ENCODE data around the gene AMDHD2.

The AMDHD2 gene

DNA sequence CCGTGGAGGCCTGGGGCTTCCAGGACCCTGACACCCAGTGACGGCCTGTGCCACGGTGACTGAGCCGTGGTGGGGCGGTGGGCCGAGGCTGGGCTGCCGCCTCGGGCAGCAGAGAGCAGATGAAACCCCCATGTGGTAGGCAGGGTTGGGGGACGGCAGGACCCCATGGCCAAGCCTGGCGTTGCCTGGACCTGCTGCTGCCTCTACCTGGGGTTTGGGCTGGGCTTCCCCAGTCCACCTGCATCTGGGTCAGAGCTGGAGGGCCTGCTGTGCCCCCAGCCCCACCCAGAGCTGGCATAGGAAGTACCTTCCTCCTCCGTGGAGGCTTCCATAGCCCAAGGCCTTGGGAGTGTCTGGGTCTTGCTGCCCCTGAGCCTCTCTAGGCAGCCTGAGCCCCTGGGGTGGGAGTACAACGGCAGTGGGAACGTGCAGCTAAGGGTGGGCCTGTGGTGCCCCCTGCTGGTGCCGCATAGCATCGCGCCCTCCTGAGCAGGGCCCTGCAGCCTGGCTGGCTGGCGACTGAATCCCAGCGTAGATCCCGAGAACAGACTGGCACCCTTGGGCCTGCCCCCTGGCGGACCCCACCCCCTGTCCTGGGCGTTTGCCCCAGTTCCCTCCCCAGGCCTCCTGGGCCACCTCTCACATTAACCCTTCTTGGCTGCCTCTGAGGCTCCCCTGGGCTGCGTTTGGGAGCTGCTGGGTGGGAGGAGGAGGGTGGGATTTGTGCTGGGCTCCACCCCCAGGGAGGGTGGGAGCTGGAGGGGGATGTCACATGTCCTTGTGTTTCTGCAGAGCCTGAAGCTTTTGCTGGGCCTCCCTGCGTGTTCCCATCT, 19.0 kb upstream of the AMDHD2 start (continued):
- TF ChIP-seq, protein P1, sequence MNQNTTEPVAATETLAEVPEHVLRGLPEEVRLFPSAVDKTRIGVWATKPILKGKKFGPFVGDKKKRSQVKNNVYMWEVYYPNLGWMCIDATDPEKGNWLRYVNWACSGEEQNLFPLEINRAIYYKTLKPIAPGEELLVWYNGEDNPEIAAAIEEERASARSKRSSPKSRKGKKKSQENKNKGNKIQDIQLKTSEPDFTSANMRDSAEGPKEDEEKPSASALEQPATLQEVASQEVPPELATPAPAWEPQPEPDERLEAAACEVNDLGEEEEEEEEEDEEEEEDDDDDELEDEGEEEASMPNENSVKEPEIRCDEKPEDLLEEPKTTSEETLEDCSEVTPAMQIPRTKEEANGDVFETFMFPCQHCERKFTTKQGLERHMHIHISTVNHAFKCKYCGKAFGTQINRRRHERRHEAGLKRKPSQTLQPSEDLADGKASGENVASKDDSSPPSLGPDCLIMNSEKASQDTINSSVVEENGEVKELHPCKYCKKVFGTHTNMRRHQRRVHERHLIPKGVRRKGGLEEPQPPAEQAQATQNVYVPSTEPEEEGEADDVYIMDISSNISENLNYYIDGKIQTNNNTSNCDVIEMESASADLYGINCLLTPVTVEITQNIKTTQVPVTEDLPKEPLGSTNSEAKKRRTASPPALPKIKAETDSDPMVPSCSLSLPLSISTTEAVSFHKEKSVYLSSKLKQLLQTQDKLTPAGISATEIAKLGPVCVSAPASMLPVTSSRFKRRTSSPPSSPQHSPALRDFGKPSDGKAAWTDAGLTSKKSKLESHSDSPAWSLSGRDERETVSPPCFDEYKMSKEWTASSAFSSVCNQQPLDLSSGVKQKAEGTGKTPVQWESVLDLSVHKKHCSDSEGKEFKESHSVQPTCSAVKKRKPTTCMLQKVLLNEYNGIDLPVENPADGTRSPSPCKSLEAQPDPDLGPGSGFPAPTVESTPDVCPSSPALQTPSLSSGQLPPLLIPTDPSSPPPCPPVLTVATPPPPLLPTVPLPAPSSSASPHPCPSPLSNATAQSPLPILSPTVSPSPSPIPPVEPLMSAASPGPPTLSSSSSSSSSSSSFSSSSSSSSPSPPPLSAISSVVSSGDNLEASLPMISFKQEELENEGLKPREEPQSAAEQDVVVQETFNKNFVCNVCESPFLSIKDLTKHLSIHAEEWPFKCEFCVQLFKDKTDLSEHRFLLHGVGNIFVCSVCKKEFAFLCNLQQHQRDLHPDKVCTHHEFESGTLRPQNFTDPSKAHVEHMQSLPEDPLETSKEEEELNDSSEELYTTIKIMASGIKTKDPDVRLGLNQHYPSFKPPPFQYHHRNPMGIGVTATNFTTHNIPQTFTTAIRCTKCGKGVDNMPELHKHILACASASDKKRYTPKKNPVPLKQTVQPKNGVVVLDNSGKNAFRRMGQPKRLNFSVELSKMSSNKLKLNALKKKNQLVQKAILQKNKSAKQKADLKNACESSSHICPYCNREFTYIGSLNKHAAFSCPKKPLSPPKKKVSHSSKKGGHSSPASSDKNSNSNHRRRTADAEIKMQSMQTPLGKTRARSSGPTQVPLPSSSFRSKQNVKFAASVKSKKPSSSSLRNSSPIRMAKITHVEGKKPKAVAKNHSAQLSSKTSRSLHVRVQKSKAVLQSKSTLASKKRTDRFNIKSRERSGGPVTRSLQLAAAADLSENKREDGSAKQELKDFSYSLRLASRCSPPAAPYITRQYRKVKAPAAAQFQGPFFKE (tag by site-specific recombination; IDR thresholded peaks at IDR 0.05; ENCODE audit: borderline replicate concordance) = 0 out of 2 replicates have a peak, but pooled peaks have one; percentile 38
- TF ChIP-seq, protein P2, sequence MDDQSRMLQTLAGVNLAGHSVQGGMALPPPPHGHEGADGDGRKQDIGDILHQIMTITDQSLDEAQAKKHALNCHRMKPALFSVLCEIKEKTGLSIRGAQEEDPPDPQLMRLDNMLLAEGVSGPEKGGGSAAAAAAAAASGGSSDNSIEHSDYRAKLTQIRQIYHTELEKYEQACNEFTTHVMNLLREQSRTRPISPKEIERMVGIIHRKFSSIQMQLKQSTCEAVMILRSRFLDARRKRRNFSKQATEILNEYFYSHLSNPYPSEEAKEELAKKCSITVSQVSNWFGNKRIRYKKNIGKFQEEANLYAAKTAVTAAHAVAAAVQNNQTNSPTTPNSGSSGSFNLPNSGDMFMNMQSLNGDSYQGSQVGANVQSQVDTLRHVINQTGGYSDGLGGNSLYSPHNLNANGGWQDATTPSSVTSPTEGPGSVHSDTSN (CRISPR knock-in tag; IDR thresholded peaks at IDR 0.05) = 0 out of 2 replicates have a peak, but pooled peaks have one; percentile 33
- TF ChIP-seq ZFP69B (tag by site-specific recombination; IDR thresholded peaks at IDR 0.05) = peak; percentile 88
- TF ChIP-seq ZNF501 (tag by site-specific recombination; IDR thresholded peaks at IDR 0.05) = 0 out of 2 replicates have a peak, but pooled peaks have one; percentile 42
- TF ChIP-seq, protein P3, sequence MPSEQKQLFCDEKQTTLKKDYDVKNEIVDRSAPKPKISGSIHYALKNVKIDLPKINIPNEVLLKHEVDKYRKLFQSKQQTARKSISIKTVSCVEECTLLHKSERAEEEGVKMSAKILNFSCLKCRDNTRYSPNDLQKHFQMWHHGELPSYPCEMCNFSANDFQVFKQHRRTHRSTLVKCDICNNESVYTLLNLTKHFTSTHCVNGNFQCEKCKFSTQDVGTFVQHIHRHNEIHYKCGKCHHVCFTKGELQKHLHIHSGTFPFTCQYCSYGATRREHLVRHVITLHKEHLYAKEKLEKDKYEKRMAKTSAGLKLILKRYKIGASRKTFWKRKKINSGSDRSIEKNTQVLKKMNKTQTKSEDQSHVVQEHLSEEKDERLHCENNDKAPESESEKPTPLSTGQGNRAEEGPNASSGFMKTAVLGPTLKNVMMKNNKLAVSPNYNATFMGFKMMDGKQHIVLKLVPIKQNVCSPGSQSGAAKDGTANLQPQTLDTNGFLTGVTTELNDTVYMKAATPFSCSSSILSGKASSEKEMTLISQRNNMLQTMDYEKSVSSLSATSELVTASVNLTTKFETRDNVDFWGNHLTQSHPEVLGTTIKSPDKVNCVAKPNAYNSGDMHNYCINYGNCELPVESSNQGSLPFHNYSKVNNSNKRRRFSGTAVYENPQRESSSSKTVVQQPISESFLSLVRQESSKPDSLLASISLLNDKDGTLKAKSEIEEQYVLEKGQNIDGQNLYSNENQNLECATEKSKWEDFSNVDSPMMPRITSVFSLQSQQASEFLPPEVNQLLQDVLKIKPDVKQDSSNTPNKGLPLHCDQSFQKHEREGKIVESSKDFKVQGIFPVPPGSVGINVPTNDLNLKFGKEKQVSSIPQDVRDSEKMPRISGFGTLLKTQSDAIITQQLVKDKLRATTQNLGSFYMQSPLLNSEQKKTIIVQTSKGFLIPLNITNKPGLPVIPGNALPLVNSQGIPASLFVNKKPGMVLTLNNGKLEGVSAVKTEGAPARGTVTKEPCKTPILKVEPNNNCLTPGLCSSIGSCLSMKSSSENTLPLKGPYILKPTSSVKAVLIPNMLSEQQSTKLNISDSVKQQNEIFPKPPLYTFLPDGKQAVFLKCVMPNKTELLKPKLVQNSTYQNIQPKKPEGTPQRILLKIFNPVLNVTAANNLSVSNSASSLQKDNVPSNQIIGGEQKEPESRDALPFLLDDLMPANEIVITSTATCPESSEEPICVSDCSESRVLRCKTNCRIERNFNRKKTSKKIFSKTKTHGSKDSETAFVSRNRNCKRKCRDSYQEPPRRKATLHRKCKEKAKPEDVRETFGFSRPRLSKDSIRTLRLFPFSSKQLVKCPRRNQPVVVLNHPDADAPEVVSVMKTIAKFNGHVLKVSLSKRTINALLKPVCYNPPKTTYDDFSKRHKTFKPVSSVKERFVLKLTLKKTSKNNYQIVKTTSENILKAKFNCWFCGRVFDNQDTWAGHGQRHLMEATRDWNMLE (tag by site-specific recombination; conservative IDR thresholded peaks at IDR 0.05; ENCODE audit: low read depth) = no peak
- no peak for TF ChIP-seq ZNF701 (tag by site-specific recombination; IDR thresholded peaks at IDR 0.05)
- TF ChIP-seq, protein P4, sequence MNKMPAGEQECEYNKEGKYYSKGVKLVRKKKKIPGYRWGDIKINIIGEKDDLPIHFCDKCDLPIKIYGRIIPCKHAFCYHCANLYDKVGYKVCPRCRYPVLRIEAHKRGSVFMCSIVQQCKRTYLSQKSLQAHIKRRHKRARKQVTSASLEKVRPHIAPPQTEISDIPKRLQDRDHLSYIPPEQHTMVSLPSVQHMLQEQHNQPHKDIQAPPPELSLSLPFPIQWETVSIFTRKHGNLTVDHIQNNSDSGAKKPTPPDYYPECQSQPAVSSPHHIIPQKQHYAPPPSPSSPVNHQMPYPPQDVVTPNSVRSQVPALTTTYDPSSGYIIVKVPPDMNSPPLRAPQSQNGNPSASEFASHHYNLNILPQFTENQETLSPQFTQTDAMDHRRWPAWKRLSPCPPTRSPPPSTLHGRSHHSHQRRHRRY (tag by site-specific recombination; IDR thresholded peaks at IDR 0.05) = no peak
- TF ChIP-seq ZNF660 (tag by site-specific recombination; IDR thresholded peaks at IDR 0.05) = peak; percentile 48; the same call in 1 of the 2 replicates
- peak; percentile 87 for TF ChIP-seq GLIS1 (tag by site-specific recombination; IDR thresholded peaks at IDR 0.05)
- TF ChIP-seq, protein P5, sequence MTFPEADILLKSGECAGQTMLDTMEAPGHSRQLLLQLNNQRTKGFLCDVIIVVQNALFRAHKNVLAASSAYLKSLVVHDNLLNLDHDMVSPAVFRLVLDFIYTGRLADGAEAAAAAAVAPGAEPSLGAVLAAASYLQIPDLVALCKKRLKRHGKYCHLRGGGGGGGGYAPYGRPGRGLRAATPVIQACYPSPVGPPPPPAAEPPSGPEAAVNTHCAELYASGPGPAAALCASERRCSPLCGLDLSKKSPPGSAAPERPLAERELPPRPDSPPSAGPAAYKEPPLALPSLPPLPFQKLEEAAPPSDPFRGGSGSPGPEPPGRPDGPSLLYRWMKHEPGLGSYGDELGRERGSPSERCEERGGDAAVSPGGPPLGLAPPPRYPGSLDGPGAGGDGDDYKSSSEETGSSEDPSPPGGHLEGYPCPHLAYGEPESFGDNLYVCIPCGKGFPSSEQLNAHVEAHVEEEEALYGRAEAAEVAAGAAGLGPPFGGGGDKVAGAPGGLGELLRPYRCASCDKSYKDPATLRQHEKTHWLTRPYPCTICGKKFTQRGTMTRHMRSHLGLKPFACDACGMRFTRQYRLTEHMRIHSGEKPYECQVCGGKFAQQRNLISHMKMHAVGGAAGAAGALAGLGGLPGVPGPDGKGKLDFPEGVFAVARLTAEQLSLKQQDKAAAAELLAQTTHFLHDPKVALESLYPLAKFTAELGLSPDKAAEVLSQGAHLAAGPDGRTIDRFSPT (tag by site-specific recombination; IDR thresholded peaks at IDR 0.05) = peak; percentile 77
- TF ChIP-seq ZNF324 (tag by site-specific recombination; IDR thresholded peaks at IDR 0.05) = 0 out of 2 replicates have a peak, but pooled peaks have one; percentile 38
- peak; percentile 84 for TF ChIP-seq ZNF600 (tag by site-specific recombination; IDR thresholded peaks at IDR 0.05)
- no peak for TF ChIP-seq ZNF37A (tag by site-specific recombination; IDR thresholded peaks at IDR 0.05)
- TF ChIP-seq ZNF394 (tag by site-specific recombination; IDR thresholded peaks at IDR 0.05; ENCODE audit: borderline replicate concordance) = peak; percentile 48; the same call in 1 of the 2 replicates
- TF ChIP-seq IKZF3 (tag by site-specific recombination; IDR thresholded peaks at IDR 0.05) = peak; percentile 43; the same call in 1 of the 2 replicates
